Neural crest cell (in vitro differentiated cells): ENCODE measurements around the gene IRS2. TPM values are rescaled to one million over a fixed set of nuclear protein-coding genes. Genes with fewer than 3 reads are reported as not detected.
A peak's percentile ranks its signal among the peaks of the same experiment; 100 is the strongest.

ENCODE experiments used
- DNase-seq: peaks from one replicate; pipeline ENCODE4 v3.0.0; 2021; ENCODE audit warnings: low read depth, mixed read lengths, low spot score
- H3K27ac Mint-ChIP-seq: one replicate; pipeline ENCODE4 v1.8.0; 2021; ENCODE audit warnings: mild to moderate bottlenecking, mixed read lengths; ENCODE audit not compliant: unreplicated experiment
- H3K27me3 Mint-ChIP-seq: 2 replicates; pipeline ENCODE4 v1.8.0; 2021; ENCODE audit warnings: low read depth, mild to moderate bottlenecking, mixed read lengths
- H3K36me3 Mint-ChIP-seq: 2 replicates; pipeline ENCODE4 v1.8.0; 2021; ENCODE audit warnings: low read depth, mild to moderate bottlenecking, mixed read lengths
- H3K4me1 Mint-ChIP-seq: 2 replicates; pipeline ENCODE4 v1.8.0; 2021; ENCODE audit warnings: mixed read lengths
- H3K4me3 Mint-ChIP-seq: one replicate; pipeline ENCODE4 v1.8.0; 2021; ENCODE audit warnings: mild to moderate bottlenecking, mixed read lengths
- H3K9me3 Mint-ChIP-seq: 2 replicates; pipeline ENCODE4 v1.8.0; 2021; ENCODE audit warnings: mixed read lengths
- CTCF ChIP-seq: fragments of 200-600 bp; sonication (generic); conservative IDR thresholded peaks from 2 replicates; pipeline ENCODE4 v1.5.0; 2021; ENCODE audit warnings: antibody characterized with exemption, mild to moderate bottlenecking
- total RNA-seq: library from RNA; stranded (reverse); gene quantifications from 2 replicates; pipeline ENCODE4 v1.2.1, GENCODE V29; 2021

Gene IRS2
- total RNA-seq, 1 donor from 2014 or later: 7.0 TPM

GRCh38 chr13:109769275-109769674 lies 17.1 kb downstream of the IRS2 start:
- Mint-ChIP-seq H3K4me3 (no peak overlapping the region), H3K9me3 (peaks cover 3% of the 10 kb centered on the region), H3K4me1 (peaks cover 8% of the 10 kb centered on the region), H3K36me3 (peaks cover 10% of the 10 kb centered on the region), H3K27ac (no peak overlapping the region), H3K27me3 (no peaks in the 10 kb centered on the region)
- no peak for TF ChIP-seq CTCF
- no peak for DNase-seq

- Mint-ChIP-seq H3K27me3 (no peaks in the 10 kb centered on the region), H3K36me3 (peaks cover 7% of the 10 kb centered on the region), H3K4me1 (peaks cover 15% of the 10 kb centered on the region), H3K4me3 (no peak overlapping the region), H3K9me3 (no peaks in the 10 kb centered on the region), H3K27ac (no peak overlapping the region)
- DNase-seq: no peak
- no peak for TF ChIP-seq CTCF
These were observed 17.8 kb downstream of the IRS2 start for GRCh38 chr13:109768616-109769015.

GRCh38 chr13:109768176-109768575 lies 18.2 kb downstream of the IRS2 start:
- DNase-seq: no peak
- H3K27me3 Mint-ChIP-seq: no peaks in the 10 kb centered on the region
- TF ChIP-seq CTCF: no peak
- H3K27ac Mint-ChIP-seq: no peak overlapping the region
- no peak overlapping the region for H3K4me3 Mint-ChIP-seq
- H3K4me1 Mint-ChIP-seq: peaks cover 15% of the 10 kb centered on the region
- H3K9me3 Mint-ChIP-seq: no peaks in the 10 kb centered on the region
- H3K36me3 Mint-ChIP-seq: peaks cover 3% of the 10 kb centered on the region

- no peaks in the 10 kb centered on the region for H3K27me3 Mint-ChIP-seq
- H3K4me1 Mint-ChIP-seq: peaks cover 16% of the 10 kb centered on the region
- no peak for DNase-seq
- no peak overlapping the region for H3K4me3 Mint-ChIP-seq
- no peak for TF ChIP-seq CTCF
- H3K36me3 Mint-ChIP-seq: peaks cover 3% of the 10 kb centered on the region
- H3K27ac Mint-ChIP-seq: no peak overlapping the region
- H3K9me3 Mint-ChIP-seq: no peaks in the 10 kb centered on the region
These were observed 19.4 kb downstream of the IRS2 start for GRCh38 chr13:109767023-109767422.

- peaks cover 3% of the 10 kb centered on the region for H3K36me3 Mint-ChIP-seq
- H3K27ac Mint-ChIP-seq: peak overlapping the region; percentile 51
- no peaks in the 10 kb centered on the region for H3K9me3 Mint-ChIP-seq
- TF ChIP-seq CTCF: no peak
- no peaks in the 10 kb centered on the region for H3K27me3 Mint-ChIP-seq
- no peak overlapping the region for H3K4me3 Mint-ChIP-seq
- DNase-seq: no peak
- H3K4me1 Mint-ChIP-seq: peaks cover 25% of the 10 kb centered on the region
These were observed 21.7 kb downstream of the IRS2 start for GRCh38 chr13:109764470-109765291.
